CD4-positive, alpha-beta T cell treated with Interleukin-10 for 1 hour (primary cell): ENCODE results near the gene JPH3.

Experiments used
- DNase-seq: peaks from one replicate; pipeline ENCODE4 v3.0.0-alpha.2; 2020

The JPH3 gene

GRCh38 chr16:87684711-87685404, 82.5 kb downstream of the JPH3 start:
- DNase-seq = no peak

DNA sequence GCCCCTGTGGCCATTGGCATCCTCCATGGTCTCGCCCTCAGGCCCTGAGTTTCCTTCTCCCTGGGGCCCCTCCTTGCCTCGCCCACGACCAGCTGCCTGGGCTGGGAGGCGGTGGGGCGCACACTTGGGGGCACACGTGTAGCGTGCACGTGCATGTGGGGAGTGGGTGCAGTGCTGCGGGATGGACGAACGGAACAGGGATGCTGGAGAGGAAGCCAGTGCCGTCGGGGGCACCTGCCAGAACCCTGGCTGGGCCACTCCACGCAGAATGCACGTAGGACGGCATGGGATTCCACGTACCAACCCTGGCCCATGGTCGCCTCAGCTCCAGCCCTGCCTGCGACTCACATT, 83.1 kb downstream of the JPH3 start:
- DNase-seq = no peak

DNA sequence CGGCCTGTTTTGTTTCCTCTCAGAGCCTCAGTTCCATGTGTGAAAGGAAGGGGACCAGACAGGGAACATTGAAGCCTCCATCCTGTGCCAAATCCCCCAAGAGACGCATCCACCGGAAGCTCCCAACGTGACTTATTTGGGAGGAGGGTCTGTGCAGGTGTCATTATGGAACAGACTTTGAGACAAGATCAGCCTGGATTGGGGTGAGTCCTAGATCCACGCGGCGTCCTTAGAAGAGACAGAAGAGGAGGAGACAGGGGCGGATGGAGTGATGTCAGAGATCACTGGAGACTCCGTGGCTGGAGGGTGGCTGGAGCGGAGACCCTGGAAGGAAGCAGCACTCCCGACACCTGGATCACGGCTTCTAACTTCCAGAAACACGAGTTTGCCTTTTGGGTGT, 83.5 kb downstream of the JPH3 start:
- DNase-seq = no peak

- DNase-seq = no peak
Measured at GRCh38 chr16:87686697-87687096, 84.4 kb downstream of the JPH3 start.

- DNase-seq = no peak
Measured at GRCh38 chr16:87687126-87687910, 85.0 kb downstream of the JPH3 start.

GRCh38 chr16:87687998-87688529, 85.8 kb downstream of the JPH3 start:
- DNase-seq = no peak

DNA sequence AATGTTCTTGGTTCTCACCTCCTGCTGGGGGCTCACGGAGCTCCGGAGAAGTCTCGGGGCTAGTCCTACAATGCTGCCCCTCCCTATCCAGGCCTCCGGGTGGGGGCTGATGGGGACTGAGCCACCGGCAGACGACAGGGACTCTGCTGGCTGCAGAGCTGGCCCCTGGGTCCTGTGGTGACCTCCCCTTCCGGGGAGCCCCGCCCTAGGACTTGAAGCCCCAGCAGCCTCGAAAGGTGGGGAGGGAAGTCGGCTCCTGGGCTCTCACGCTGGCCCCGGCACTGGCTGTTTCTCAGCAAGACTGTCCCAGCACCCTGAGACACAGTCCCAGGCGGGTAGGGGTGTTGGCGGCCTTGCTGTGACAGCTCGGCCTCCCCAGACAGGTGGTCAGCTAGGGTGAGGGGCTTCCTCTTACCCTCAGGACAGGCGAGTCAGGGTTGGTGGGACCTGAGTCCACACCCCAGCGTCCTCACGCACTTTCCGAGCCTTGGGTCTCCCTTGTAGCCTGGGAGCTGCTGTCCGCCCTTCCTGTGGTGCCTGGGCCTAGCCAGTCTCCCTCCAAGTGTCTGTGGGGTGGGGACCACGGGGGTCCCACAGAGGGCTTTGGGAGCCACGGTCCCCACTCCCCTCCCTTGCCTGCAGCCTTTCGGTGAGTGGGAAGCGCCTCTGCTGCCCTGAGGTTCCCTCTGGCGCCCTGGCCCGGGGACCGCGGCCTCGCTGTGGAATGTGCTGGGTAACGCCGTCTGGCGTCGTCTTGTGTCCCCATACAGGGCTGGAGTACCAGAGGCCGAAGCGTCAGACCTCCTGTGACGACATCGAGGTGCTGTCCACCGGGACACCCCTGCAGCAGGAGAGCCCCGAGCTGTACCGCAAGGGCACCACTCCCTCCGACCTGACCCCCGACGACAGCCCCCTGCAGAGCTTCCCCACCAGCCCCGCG, 86.8 kb downstream of the JPH3 start:
- no peak for DNase-seq

GRCh38 chr16:87689956-87690465, 87.7 kb downstream of the JPH3 start:
- no peak for DNase-seq

- no peak for DNase-seq
Measured at GRCh38 chr16:87690911-87691685, 88.8 kb downstream of the JPH3 start.

DNA sequence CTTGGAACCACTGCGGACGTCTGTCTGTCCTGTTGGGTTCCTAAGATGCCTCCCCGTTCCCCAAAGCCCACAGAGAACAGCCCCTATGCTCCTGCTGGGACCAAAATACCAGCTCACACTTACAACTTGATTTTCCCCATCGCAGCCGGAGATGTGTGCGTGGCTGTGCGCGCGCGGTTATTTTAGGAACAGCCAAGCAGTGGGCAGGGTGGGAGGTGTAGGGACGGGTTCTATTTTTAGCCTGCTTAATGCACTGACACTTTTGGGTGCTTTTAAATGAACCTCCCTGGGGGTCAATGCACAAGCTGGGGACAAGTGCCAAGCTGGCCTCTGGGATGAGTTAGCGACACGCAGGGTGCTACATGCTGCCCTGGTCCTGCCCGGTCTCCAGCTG, 89.4 kb downstream of the JPH3 start:
- no peak for DNase-seq

GRCh38 chr16:87692176-87692575, 89.9 kb downstream of the JPH3 start:
- DNase-seq = no peak

GRCh38 chr16:87692756-87693155, 90.4 kb downstream of the JPH3 start:
- DNase-seq = no peak

GRCh38 chr16:87693827-87694226, 91.5 kb downstream of the JPH3 start:
- no peak for DNase-seq

- DNase-seq = no peak
Measured at GRCh38 chr16:87694441-87695125, 92.3 kb downstream of the JPH3 start.

DNA sequence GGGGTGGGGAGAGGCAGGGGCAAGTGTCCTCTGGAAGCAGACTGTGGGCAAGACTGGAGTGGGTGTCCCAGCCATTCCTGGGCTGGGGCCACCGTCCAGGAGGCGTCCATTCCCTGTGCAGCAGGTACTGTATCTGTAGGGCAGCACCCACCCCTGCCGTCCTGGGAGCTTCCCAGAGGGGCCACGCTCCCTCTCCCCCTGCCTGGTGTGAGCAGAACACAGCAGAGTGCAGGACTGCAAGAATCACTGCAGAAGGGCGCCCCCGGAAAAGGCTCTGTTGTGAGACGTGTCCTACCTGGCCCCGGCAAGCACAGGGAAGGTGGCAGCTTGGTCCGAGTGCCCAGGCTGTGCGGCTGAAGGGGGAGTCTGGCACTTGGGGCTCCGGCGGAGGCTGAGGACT, 93.2 kb downstream of the JPH3 start:
- DNase-seq = no peak

DNA sequence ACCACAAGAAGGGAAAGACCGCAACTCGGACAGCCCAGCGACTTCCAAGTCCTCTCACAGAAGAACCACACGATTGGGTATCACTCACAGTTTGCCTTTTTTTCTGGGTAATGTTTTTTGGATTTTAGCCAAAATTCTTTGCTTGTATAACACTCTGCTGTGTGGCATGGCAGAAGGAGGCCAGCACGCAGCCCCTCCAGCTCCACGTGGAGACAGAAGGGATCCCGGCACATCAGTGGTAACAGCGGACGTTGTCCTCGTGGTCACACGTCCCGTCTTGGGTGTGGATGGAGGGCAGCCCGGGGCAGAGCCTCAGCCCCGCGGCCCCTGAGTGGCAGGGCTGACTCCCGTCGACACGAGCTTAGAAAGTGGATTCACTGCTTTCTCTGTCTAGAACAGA, 94.4 kb downstream of the JPH3 start:
- no peak for DNase-seq

DNA sequence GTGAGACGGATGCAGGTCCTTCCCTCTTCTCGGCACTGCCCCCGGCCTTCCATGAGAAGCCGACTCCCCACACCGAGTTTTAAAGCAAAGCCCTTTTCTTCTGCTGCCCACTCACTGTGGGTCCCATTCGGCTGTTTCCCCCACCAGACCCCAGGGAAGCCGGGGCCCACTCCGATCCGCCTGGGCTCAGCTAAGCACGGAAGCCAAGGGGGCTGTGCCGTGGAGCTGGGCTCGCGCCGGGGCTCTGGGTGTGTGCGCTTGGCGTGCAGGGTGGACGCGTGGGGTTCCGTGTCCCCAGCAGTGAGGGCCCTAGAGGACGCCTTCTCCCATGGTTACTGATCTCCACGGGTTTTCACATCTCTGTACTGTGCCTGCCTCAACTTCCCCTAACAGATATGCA, 94.9 kb downstream of the JPH3 start:
- no peak for DNase-seq

DNA sequence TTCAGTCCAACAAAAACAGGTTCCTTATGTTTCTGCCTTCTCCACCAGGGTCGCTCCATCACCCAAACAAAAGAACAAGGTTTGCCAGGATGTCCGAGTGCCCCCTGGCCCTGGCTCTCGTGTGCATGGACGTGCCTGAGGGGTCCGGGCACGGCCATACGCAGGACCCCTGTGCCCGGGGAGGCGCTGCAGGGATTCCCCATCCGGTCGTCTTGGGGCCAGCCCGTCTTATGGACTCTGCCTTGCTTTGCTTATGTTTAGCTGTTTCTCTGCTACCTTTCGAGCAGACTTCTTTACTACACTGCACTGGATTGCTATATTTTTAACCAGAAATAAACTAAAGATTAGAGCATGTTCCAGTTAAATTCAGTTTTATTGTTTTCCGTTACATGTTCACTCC, 95.5 kb downstream of the JPH3 start:
- no peak for DNase-seq

DNA sequence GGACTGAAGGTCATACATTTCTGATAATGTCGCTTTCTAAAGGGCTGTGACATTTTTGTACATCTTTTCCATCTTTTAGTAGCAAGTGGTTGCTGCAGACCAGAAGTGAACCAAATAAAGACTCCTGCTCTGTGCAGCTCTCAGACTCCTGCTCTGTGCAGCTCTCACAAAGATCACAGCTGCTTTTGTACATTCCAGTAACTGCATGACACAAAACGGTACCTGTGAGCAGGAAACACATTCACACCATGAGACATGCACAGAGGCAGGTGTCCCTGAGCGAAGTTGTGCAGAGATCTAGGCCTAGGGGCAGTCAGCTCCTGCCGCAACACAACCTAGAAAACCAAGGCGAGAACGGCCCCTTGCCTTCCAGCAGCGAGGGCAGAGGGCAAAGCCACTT, 95.9 kb downstream of the JPH3 start:
- no peak for DNase-seq

- DNase-seq = no peak
Measured at GRCh38 chr16:87698676-87699199, 96.4 kb downstream of the JPH3 start.

- DNase-seq = no peak
Measured at GRCh38 chr16:87700406-87701077, 98.2 kb downstream of the JPH3 start.
